Esophagus muscularis mucosa (tissue), 4 donors: ENCODE data around the gene TTC7B. TPM values are rescaled to one million over a fixed set of nuclear protein-coding genes. Genes with fewer than 3 reads are reported as not detected.
A peak's percentile ranks its signal among the peaks of the same experiment; 100 is the strongest.

Source experiments
- DNase-seq: peaks from one replicate; pipeline ENCODE4 v3.0.0-alpha.2; 2017; ENCODE audit errors: extremely low spot score
- H3K27ac ChIP-seq, 4 donors: fragments of 200-600 bp; sonication (generic); replicated peaks in 1 of 4; 1 replicate in 3 of 4; 2 replicates in 1 of 4; pipeline ENCODE4 v1.5.1; 2016 to 2019; ENCODE audit warnings: mild to moderate bottlenecking in 1 of 4
- H3K27me3 ChIP-seq, 4 donors: fragments of 200-600 bp; sonication (generic); one replicate each; pipeline versions ENCODE4 v1.5.1 to v1.6.0; 2016 to 2019
- H3K36me3 ChIP-seq, 4 donors: fragments of 200-600 bp; sonication (generic); one replicate each; pipeline ENCODE4 v1.5.1; 2016 to 2019
- H3K4me1 ChIP-seq, 4 donors: fragments of 200-600 bp; sonication (generic); one replicate each; pipeline ENCODE4 v1.5.1; 2016 to 2019
- H3K4me3 ChIP-seq, 4 donors: fragments of 200-600 bp; sonication (generic); 1 replicate in 2 of 4; 2 replicates in 2 of 4; pipeline ENCODE4 v1.5.1; 2016 to 2019; ENCODE audit warnings: mild to moderate bottlenecking in 4 of 4, moderate library complexity in 1 of 4
- H3K9me3 ChIP-seq, 4 donors: fragments of 200-600 bp; sonication (generic); 1 replicate in 3 of 4; 2 replicates in 1 of 4; pipeline ENCODE4 v1.5.1; 2016 to 2019
- EP300 ChIP-seq: sonication (generic); formaldehyde crosslinking; IDR thresholded peaks from one replicate; pipeline ENCODE4 v1.6.1; 2017; ENCODE audit warnings: antibody characterized with exemption
- POLR2A ChIP-seq: fragments of 450-650 bp; IDR thresholded peaks from one replicate; pipeline ENCODE4 v1.6.1; 2017; ENCODE audit warnings: antibody characterized with exemption, moderate library complexity, mild to moderate bottlenecking, low read depth
- POLR2AphosphoS5 ChIP-seq, 2 donors: sonication (generic); formaldehyde crosslinking; IDR thresholded peaks; one replicate each; pipeline ENCODE4 v1.6.1; 2017; ENCODE audit warnings: antibody characterized with exemption in 2 of 2
- WGBS: methylation state at CpG from one replicate; pipeline ENCODE4 v1.1.5; 2018; 5-methylcytosine and 5-hydroxymethylcytosine counted together
- intact Hi-C: fragments of 100-400 bp; cut with DNase I; formaldehyde crosslinking; loops from one replicate; pipeline ENCODE4 v1.15.1; 2023
- total RNA-seq, 4 donors: library from RNA; depleted of rRNA; stranded (reverse); fragments of >200 nt; gene quantifications; one replicate each; pipeline versions ENCODE4 v1.1.0 to v1.2.1, GENCODE V29; 2016
- TF ChIP-seq, protein P1 (sequence below), 3 experiments: fragments of 200-600 bp in 2 of 3; fragments of 450-650 bp in 1 of 3; sonication (generic) in 2 of 3; IDR thresholded peaks; one replicate each; pipeline ENCODE4 v1.5.1; 2017 to 2019; ENCODE audit warnings: antibody characterized with exemption in 3 of 3, mild to moderate bottlenecking in 2 of 3, moderate library complexity in 1 of 3

The TTC7B gene
- total RNA-seq, 4 donors from 2014 or later = 54.4 to 148 (median 113) TPM

GRCh38 chr14:90556666-90557450 is 259.4 kb downstream of the TTC7B start:
- TF ChIP-seq EP300 = no peak
- TF ChIP-seq, protein P1, sequence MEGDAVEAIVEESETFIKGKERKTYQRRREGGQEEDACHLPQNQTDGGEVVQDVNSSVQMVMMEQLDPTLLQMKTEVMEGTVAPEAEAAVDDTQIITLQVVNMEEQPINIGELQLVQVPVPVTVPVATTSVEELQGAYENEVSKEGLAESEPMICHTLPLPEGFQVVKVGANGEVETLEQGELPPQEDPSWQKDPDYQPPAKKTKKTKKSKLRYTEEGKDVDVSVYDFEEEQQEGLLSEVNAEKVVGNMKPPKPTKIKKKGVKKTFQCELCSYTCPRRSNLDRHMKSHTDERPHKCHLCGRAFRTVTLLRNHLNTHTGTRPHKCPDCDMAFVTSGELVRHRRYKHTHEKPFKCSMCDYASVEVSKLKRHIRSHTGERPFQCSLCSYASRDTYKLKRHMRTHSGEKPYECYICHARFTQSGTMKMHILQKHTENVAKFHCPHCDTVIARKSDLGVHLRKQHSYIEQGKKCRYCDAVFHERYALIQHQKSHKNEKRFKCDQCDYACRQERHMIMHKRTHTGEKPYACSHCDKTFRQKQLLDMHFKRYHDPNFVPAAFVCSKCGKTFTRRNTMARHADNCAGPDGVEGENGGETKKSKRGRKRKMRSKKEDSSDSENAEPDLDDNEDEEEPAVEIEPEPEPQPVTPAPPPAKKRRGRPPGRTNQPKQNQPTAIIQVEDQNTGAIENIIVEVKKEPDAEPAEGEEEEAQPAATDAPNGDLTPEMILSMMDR (IDR thresholded peaks at IDR 0.05) = no peak
- TF ChIP-seq POLR2AphosphoS5 (IDR thresholded peaks at IDR 0.05) = no peak
- TF ChIP-seq POLR2A = no peak
- Histone ChIP-seq H3K4me1 (peaks cover 30 to 73% (median 58%) of the 10 kb centered on the region in 4 donors), H3K27ac (peak overlapping the region; percentile 76 to 85 (median 80)), H3K27me3 (no peaks in the 10 kb centered on the region), H3K36me3 (peaks cover 0 to 7% (median 3%) of the 10 kb centered on the region in 4 donors), H3K4me3 (no peak overlapping the region), H3K9me3 (no peaks in the 10 kb centered on the region)
- WGBS = 93% methylated on average over 11 of the region's 12 CpGs
- no peak for DNase-seq
- intact Hi-C loops = no loop called here

DNA sequence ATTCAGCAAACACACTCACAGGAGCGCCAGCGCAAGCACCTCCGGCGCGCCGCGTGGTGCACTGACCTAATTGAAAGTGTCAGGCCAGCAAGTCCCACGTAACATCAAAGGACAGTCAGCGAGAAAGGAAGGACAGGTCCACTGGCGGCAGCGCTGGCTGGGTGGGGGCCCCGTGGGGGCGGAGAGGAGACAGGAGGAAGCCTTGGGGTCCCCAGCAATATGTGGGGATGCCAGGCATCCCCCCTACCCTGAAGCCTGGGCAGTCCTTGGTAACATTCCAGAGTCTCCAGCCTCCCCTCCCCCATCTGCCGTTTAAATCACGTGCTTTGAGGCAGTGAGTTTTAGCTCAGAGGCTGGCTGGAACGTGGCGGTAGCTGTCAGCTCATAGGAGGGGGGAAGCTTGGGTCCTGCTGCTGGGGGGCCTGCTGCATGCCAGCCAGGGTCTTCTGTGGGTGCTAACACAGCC is 260.2 kb downstream of the TTC7B start:
- intact Hi-C loops = no loop called here
- 36% methylated on average over 8 of the region's 17 CpGs for WGBS
- TF ChIP-seq POLR2AphosphoS5 (IDR thresholded peaks at IDR 0.05) (peak; percentile 29 to 63), POLR2A (no peak)
- no peaks in the 10 kb centered on the region for H3K9me3 ChIP-seq
- peaks cover 0 to 4% (median 2%) of the 10 kb centered on the region in 4 donors for H3K36me3 ChIP-seq
- peaks cover 33 to 75% (median 64%) of the 10 kb centered on the region in 4 donors for H3K4me1 ChIP-seq
- DNase-seq = no peak
- peak overlapping the region; percentile 24 to 36 (median 32) for H3K4me3 ChIP-seq
- H3K27ac ChIP-seq = peak overlapping the region; percentile 76 to 85 (median 80)
- H3K27me3 ChIP-seq = no peaks in the 10 kb centered on the region

GRCh38 chr14:90555126-90556011 is 260.9 kb downstream of the TTC7B start:
- intact Hi-C loops = no loop called here
- H3K9me3 ChIP-seq = no peaks in the 10 kb centered on the region
- H3K27me3 ChIP-seq = no peaks in the 10 kb centered on the region
- TF ChIP-seq POLR2A (no peak), POLR2AphosphoS5 (IDR thresholded peaks at IDR 0.05) (no peak), EP300 (no peak)
- TF ChIP-seq, protein P1 (IDR thresholded peaks at IDR 0.05) = no peak
- H3K36me3 ChIP-seq = no peaks in the 10 kb centered on the region
- H3K4me3 ChIP-seq = peak overlapping the region; percentile 24 to 36 (median 32)
- H3K27ac ChIP-seq = peak overlapping the region; percentile 76 to 85 (median 80)
- peaks cover 33 to 78% (median 70%) of the 10 kb centered on the region in 4 donors for H3K4me1 ChIP-seq
- DNase-seq = no peak
- 92% methylated on average over 15 of the region's 21 CpGs for WGBS

- H3K36me3 ChIP-seq = no peaks in the 10 kb centered on the region
- TF ChIP-seq POLR2AphosphoS5 (IDR thresholded peaks at IDR 0.05) (peak in 1 of 2 donors; percentile 4), POLR2A (no peak), EP300 (no peak)
- TF ChIP-seq, protein P1 (IDR thresholded peaks at IDR 0.05) = no peak
- peaks cover 35 to 89% (median 79%) of the 10 kb centered on the region in 4 donors for H3K4me1 ChIP-seq
- DNase-seq = no peak
- 55% methylated on average over 12 of the region's 13 CpGs for WGBS
- intact Hi-C loops = no loop called here
- H3K27me3 ChIP-seq = no peaks in the 10 kb centered on the region
- H3K9me3 ChIP-seq = no peaks in the 10 kb centered on the region
- H3K4me3 ChIP-seq = peak overlapping the region in 1 of 4 donors; percentile 10
- peak overlapping the region; percentile 76 to 85 (median 80) for H3K27ac ChIP-seq
Observed at GRCh38 chr14:90554341-90554740, 261.9 kb downstream of the TTC7B start.
